ENCODE results near the gene SPON1. TPM values are rescaled to one million over a fixed set of nuclear protein-coding genes. Genes with fewer than 3 reads are reported as not detected.
"Not testable (repeated sequence)": the region's sequence is repeated elsewhere in the genome, so short reads cannot be mapped to it uniquely, and the experiment has no call there.

SPON1 gene
- total RNA-seq, 1 donor from 2014 or later: 0.68 TPM

- no peak for DNase-seq (ENCODE audit: low spot score)
- no peak for ATAC-seq
These were observed 112.9 kb downstream of the SPON1 start for GRCh38 chr11:14075118-14076078.

DNA sequence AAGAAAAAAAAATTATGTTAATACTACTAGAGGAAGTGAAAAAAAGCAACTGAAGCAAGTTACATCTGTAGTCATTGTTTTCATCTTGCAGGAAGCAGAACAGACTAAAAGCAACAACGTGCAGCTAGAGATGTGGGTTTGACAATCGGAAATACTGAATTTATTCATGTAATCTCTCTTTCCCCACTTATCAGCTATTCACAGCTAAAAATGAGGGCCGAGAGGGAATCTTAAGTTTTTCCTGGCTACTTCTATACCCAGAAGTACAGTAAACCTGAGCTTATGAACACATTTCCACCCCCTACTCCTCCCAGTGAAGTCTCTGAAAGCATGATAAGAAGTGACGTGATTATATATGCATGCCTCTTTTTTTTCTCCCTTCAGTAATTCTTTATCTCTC lies 116.5 kb downstream of the SPON1 start:
- no peak for DNase-seq (ENCODE audit: low spot score)
- no peak for ATAC-seq

GRCh38 chr11:14079797-14080196 lies 117.3 kb downstream of the SPON1 start:
- no peak for ATAC-seq
- DNase-seq (ENCODE audit: low spot score): no peak

- no peak for DNase-seq (ENCODE audit: low spot score)
- ATAC-seq: no peak
These were observed 119.2 kb downstream of the SPON1 start for GRCh38 chr11:14081581-14082231.

DNA sequence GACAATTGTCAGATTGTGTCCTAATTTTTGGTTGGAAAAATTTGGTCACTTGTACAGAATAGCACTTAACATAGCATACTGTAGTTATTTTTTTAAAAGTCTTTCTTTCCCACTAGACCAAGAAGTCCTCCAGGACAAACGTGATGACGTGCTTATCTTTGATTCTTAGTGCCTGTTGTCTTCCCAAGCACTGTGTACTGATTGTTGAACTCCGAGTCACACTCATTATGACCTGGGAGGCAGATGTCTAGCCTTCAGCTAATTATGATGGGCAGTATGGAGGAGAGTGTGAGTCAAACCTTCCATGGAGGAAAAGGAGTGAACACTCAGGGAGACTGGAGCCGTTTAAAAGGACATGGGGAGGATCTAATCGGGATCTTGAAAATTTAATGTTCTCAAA lies 119.8 kb downstream of the SPON1 start:
- DNase-seq (ENCODE audit: low spot score): no peak
- ATAC-seq: no peak

- not testable (repeated sequence) for DNase-seq (ENCODE audit: low spot score); ATAC-seq
These were observed 126.3 kb downstream of the SPON1 start for GRCh38 chr11:14088861-14089260.

GRCh38 chr11:14089690-14090462 lies 127.4 kb downstream of the SPON1 start:
- no peak for DNase-seq (ENCODE audit: low spot score)
- no peak for ATAC-seq

DNA sequence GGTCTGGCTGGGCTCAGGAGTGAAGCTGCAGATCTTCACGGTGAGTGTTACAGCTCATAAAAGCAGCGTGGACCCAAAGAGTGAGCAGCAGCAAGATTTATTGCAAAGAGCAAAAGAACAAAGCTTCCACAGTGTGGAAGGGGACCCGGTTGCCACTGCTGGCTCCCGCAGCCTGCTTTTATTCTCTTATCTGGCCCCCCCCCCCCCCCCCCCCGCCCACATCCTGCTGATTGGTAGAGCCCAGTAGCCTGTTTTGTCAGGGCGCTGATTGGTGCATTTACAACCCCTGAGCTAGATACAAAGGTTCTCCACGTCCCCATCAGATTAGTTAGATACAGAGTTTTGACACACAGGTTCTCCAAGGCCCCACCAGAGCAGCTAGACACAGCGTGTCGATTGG lies 128.1 kb downstream of the SPON1 start:
- ATAC-seq; DNase-seq (ENCODE audit: low spot score): not testable (repeated sequence)

DNA sequence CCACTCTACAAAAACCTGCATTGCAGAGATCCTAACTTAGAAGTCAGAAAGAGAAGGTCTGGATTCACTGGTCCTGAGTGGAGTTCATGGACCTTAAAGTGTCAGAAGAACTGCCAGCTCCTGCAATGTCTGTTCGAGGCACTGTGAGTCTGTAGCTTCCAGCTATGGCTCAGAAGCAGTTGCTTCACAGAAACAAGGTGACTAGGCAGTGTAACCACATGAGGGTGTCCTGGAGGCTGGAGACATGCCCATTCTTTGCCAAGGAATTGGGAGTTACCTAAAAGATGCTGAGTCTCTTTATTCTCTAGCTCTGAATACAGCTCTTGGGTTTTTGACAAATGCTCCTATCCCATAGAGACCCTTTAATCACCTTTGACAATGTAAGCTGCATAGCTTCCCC lies 130.5 kb downstream of the SPON1 start:
- no peak for ATAC-seq
- DNase-seq (ENCODE audit: low spot score): no peak

DNA sequence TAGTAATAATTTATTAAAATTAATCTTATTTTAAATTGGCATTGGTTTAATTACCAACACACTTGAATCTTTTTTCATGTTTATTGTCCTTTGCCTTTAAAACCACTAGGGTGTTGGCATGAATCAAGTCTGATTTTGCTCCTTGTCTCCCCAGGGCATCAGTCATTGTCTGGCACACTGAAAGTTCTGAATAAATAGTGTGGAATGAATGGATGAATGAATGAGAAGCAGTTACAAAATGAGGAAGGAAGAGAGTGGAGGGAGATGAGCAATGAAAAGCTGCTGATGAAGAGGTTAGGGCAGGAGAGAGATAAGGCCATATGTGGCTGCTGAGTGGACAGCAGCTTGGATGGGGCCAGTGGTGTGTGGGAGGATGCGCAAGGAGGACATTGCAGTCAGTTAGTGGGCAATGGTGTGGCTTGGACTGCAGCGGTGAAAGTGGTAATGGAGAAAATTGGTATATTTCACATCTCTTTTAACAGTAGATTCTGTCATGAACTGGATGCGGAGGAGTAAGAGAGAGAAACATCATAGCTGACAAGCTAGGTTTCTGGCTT lies 132.0 kb downstream of the SPON1 start:
- no peak for ATAC-seq
- no peak for DNase-seq (ENCODE audit: low spot score)

DNA sequence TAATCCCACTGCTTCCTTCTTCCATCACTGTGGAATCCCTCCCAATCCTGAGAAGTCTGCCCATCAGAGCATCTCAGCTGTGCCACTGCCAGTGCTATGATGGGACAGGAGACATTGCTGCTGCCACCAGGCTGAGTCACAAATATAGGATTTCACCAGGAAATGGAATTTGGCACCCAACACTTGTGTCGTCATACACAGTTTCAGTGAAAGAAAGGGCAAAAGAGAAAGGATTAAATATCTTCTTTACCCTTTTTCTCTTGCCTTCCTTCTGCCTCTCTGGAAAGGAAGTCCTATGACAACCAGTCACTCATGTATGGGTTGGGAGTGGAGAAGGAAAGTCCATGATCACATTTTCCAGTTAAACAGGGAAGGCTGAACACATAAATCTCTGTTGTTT lies 133.4 kb downstream of the SPON1 start:
- DNase-seq (ENCODE audit: low spot score) (no peak), ATAC-seq (no peak)

- DNase-seq (ENCODE audit: low spot score): no peak
- no peak for ATAC-seq
These were observed 134.1 kb downstream of the SPON1 start for GRCh38 chr11:14096606-14097005.

- no peak for ATAC-seq
- DNase-seq (ENCODE audit: low spot score): no peak
These were observed 138.9 kb downstream of the SPON1 start for GRCh38 chr11:14101388-14101787.

GRCh38 chr11:14102766-14103165 lies 140.2 kb downstream of the SPON1 start:
- no peak for DNase-seq (ENCODE audit: low spot score)
- no peak for ATAC-seq

DNA sequence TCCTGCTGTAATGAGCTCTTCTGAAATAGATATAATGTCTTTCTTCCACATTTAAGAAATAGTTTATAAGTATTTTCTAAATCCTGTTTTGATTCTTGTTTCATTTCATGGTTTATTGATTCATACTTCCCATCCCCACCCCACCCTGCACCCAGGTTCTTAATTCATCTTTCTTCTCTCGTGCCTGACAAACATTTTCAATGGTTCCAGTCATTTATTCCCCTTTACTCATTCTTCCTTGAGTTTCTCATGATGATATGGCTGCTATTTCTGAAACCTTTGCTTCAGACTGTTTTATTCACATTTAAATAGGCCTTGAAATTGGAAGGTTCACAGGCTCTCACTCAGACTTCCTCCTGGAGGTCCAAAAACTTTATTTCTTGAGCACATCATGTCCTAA lies 142.9 kb downstream of the SPON1 start:
- ATAC-seq: no peak
- DNase-seq (ENCODE audit: low spot score): no peak

GRCh38 chr11:14106303-14107049 lies 144.0 kb downstream of the SPON1 start:
- no peak for ATAC-seq
- no peak for DNase-seq (ENCODE audit: low spot score)

- no peak for DNase-seq (ENCODE audit: low spot score)
- ATAC-seq: no peak
These were observed 144.5 kb downstream of the SPON1 start for GRCh38 chr11:14107050-14107430.

DNA sequence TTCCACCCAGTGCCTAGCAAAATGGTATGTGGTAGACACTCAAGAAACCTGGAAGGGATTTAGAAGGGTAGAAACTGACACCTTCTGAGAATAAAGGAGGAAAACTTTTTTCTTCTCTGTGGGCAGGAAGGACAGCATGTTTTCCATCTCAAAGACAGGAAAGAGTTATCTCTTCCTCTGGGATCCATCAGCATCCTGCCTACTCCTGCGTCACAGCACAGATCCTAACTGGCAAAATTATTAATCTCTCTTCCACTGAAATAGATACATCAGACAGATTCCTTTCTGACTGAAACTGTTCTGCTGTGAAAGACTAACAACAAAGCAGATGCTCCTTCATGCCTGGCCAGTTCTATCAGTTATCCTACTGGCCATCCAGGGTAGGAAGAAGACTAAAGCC lies 147.2 kb downstream of the SPON1 start:
- DNase-seq (ENCODE audit: low spot score): no peak
- ATAC-seq: no peak

- no peak for ATAC-seq
These were observed 148.1 kb downstream of the SPON1 start for GRCh38 chr11:14110629-14111028.

DNA sequence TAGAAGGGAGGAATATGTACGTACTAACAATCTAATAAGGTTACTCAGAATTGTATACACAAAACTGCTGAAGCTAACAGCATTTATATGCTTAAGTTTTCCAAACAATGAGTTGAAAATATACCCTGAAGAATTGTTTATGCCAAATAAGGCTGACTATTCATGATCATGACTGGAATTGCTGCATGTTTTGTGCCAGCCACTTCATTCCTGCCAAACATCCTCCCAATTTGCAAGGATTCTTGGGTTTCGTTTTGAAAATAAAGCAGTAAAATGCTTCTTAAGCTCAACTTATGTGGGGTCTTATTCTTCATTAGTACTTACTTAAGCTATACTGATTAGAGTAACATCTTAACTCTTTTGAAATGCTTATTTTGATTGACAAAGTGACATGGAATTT lies 149.0 kb downstream of the SPON1 start:
- ATAC-seq: no peak
- DNase-seq (ENCODE audit: low spot score): no peak

More at GRCh38 chr11:14110629-14111028, 148.1 kb downstream of the SPON1 start:
- DNase-seq (ENCODE audit: low spot score): no peak

Data from left lobe of liver (tissue), 2 donors.